Mucosa of descending colon (tissue), 3 donors: Measurements from ENCODE around the gene APBA2. TPM values are rescaled to one million over a fixed set of nuclear protein-coding genes. Genes with fewer than 3 reads are reported as not detected.

ENCODE experiments used
- ATAC-seq: fragments of 200-7000 bp; cut with Tn5 transposase; one replicate; pipeline ENCODE4 v1.9.1; 2020; ENCODE audit warnings: mild to moderate bottlenecking, moderate library complexity
- DNase-seq, 3 donors: peaks; one replicate each; pipeline ENCODE4 v3.0.0-alpha.2; 2020
- H3K36me3 ChIP-seq: fragments of 200-600 bp; one replicate; pipeline ENCODE4 v1.8.0; 2021; ENCODE audit warnings: low read depth, mild to moderate bottlenecking
- H3K4me1 ChIP-seq: fragments of 200-600 bp; one replicate; pipeline ENCODE4 v1.8.0; 2021; ENCODE audit warnings: low read depth, mild to moderate bottlenecking
- H3K4me3 ChIP-seq: fragments of 200-600 bp; one replicate; pipeline ENCODE4 v1.8.0; 2021; ENCODE audit warnings: mild to moderate bottlenecking
- H3K9me3 ChIP-seq: fragments of 200-600 bp; one replicate; pipeline ENCODE4 v1.8.0; 2021; ENCODE audit warnings: mild to moderate bottlenecking
- CTCF ChIP-seq: fragments of 200-600 bp; IDR thresholded peaks from one replicate; pipeline ENCODE4 v1.8.0; 2022; ENCODE audit warnings: antibody characterized with exemption, mild to moderate bottlenecking
- intact Hi-C, 2 donors: fragments of 100-400 bp; cut with DNase I in 1 of 2; cut with micrococcal nuclease in 1 of 2; formaldehyde crosslinking; loops; one replicate each; pipeline versions ENCODE4 v1.11.0 to v1.11.1; 2022; cut with DNase I, micrococcal nuclease
- total RNA-seq, 3 donors: library from RNA; stranded (reverse); fragmentation: NEBNext Ultra II Directional in 2 of 3; extraction: Animal tissue kit (Norgen Biotek cat#: 25700) in 2 of 3; gene quantifications; one replicate each; pipeline versions ENCODE4 v1.2.1 to v1.2.4, GENCODE V29; 2021 to 2023
- donor health status: DM: no; HTN: no; CAD: no; lungs with moderate emphysema.
- donor health status: DM: no; HTN: no; CAD: no.
- donor health status: DM: no; HTN: yes; CAD: no.

APBA2 gene
- total RNA-seq, 3 donors from 2014 or later: 0.69 to 2.0 (median 1.2) TPM

- DNase-seq: no peak
- intact Hi-C loops: no loop called here
- no peak for ATAC-seq
- no peaks in the 10 kb centered on the region for H3K9me3 ChIP-seq
- no peaks in the 10 kb centered on the region for H3K36me3 ChIP-seq
- H3K4me3 ChIP-seq: no peak overlapping the region
- no peaks in the 10 kb centered on the region for H3K4me1 ChIP-seq
- no peak for TF ChIP-seq CTCF
These were observed 18.2 kb downstream of the APBA2 start for GRCh38 chr15:28904003-28904402.

- Histone ChIP-seq H3K36me3 (no peaks in the 10 kb centered on the region), H3K4me3 (no peak overlapping the region), H3K9me3 (no peaks in the 10 kb centered on the region), H3K4me1 (no peaks in the 10 kb centered on the region)
- DNase-seq: no peak
- TF ChIP-seq CTCF: no peak
- ATAC-seq: no peak
- intact Hi-C loops: no loop called here
These were observed 19.0 kb downstream of the APBA2 start for GRCh38 chr15:28904541-28905315.

DNA sequence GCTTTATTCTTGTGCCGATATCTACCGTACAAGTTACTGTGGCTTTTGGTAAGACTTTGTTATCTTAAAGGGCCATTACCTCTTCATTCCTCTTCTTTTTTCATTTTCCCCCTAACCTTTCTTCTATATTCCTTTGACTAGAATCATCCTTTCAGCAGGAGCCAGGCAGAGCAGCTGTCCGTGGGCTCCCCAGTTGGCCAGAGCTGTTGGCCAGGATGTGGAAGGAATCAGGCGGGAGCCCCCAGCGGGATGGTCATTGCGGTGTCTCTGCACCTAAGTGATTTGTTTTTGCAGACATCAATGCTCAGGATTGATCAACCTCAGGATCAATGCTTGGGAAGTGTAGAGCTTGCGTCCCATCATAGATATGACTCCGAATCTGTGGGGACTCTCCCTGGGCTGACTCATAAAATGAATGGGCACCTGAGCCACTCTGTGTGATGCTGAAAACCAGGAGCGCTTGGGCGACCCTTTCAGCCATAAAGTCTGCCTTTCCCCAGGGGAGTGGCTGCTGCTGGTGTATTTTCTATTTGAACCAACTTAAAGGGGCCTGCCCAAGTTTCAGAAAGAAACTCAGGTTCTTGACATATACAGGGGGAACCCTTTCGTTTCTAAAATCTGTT lies 21.7 kb downstream of the APBA2 start:
- intact Hi-C loops: no loop called here
- ATAC-seq: no peak
- TF ChIP-seq CTCF: no peak
- no peaks in the 10 kb centered on the region for H3K9me3 ChIP-seq
- no peaks in the 10 kb centered on the region for H3K36me3 ChIP-seq
- H3K4me1 ChIP-seq: no peaks in the 10 kb centered on the region
- H3K4me3 ChIP-seq: no peak overlapping the region
- DNase-seq: no peak

DNA sequence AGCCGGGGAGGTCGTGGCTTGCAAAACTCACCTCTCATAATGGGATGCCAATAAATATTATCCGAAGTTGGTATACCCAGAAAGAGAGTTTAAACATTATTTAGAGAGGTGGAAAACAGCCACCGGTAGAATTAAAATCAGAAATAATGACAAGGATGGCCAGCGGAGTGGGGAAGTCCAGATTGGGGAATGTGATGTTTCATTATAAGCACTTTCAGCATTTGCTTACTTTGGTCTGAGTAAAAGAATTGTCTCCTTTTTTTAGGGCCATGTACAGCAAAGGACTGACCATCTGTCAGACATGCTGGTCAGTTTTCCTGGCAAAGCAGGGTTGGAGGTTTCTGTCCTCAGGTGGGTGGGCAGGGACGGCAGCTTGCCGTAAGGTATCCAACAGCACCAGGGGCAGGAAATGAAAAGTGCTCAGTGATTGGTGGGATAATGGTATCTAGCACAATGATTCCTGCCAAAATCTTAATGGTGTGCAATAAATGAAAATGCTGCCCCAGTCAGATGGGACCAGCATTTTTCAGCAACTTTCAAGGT lies 24.3 kb downstream of the APBA2 start:
- TF ChIP-seq CTCF: no peak
- Histone ChIP-seq H3K4me3 (no peak overlapping the region), H3K4me1 (no peaks in the 10 kb centered on the region), H3K9me3 (no peaks in the 10 kb centered on the region), H3K36me3 (no peaks in the 10 kb centered on the region)
- intact Hi-C loops: no loop called here
- no peak for ATAC-seq
- DNase-seq: no peak

DNA sequence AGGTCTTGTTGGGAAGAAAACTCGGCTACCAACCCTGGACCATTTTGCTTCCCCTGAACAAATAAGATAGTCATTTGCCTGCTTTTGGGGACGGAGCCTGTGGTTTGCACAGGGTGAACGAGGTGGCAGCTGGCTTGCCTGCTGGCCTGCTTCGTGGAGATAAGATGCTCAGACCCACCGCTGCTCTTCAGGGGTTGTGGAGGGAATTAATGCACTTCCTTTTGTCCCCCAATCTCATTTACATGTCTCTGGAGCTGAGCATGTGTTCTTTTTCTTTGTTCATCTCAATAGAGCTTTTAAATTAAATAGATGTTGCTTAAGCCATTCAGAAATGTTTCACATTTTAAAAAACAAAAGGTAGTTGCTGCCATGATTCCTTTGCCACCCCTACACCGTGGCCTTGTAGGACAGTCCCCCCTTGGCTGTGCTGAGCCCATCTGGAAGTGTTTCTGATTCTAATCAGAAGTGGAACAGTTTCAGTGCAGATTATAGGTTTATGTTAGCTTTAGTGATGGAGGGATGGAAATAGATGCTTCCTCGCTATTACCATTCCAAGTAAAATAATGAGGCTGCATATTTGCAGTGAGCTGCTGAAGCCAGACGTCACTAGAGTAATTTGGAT lies 25.6 kb downstream of the APBA2 start:
- ATAC-seq: no peak
- Histone ChIP-seq H3K4me3 (no peak overlapping the region), H3K36me3 (no peaks in the 10 kb centered on the region), H3K4me1 (no peaks in the 10 kb centered on the region), H3K9me3 (no peaks in the 10 kb centered on the region)
- DNase-seq: no peak
- intact Hi-C loops: no loop called here
- no peak for TF ChIP-seq CTCF
